Central memory CD8-positive, alpha-beta T cell (primary cell): Measurements from ENCODE around the gene PROX2.

ENCODE experiments used
- ATAC-seq: fragments of 150-1000 bp; cut with Tn5 transposase; replicated peaks from 2 replicates; pipeline ENCODE4 v1.10.0; 2022; ENCODE audit warnings: mild to moderate bottlenecking, moderate FRiP score, moderate number of reproducible peaks; ENCODE audit not compliant: poor library complexity, severe bottlenecking; ENCODE audit errors: extremely low read depth
- DNase-seq, 2 donors: peaks; one replicate each; pipeline ENCODE4 v3.0.0; 2021; ENCODE audit warnings: low spot score in 2 of 2
- H3K27ac Mint-ChIP-seq: one replicate; pipeline ENCODE4 v1.8.0; 2022; ENCODE audit warnings: low read depth, mild to moderate bottlenecking, moderate library complexity, mixed read lengths
- H3K27me3 Mint-ChIP-seq: one replicate; pipeline ENCODE4 v1.8.0; 2022; ENCODE audit warnings: mixed read lengths
- H3K36me3 Mint-ChIP-seq: one replicate; pipeline ENCODE4 v1.8.0; 2022; ENCODE audit warnings: mild to moderate bottlenecking, moderate library complexity, mixed read lengths; ENCODE audit not compliant: insufficient read depth
- H3K4me1 Mint-ChIP-seq: one replicate; pipeline ENCODE4 v1.8.0; 2022; ENCODE audit warnings: mixed read lengths
- H3K4me3 Mint-ChIP-seq: one replicate; pipeline ENCODE4 v1.8.0; 2022; ENCODE audit warnings: mild to moderate bottlenecking, moderate library complexity, mixed read lengths
- H3K9me3 Mint-ChIP-seq: one replicate; pipeline ENCODE4 v1.8.0; 2022; ENCODE audit warnings: mixed read lengths

The PROX2 gene

DNA sequence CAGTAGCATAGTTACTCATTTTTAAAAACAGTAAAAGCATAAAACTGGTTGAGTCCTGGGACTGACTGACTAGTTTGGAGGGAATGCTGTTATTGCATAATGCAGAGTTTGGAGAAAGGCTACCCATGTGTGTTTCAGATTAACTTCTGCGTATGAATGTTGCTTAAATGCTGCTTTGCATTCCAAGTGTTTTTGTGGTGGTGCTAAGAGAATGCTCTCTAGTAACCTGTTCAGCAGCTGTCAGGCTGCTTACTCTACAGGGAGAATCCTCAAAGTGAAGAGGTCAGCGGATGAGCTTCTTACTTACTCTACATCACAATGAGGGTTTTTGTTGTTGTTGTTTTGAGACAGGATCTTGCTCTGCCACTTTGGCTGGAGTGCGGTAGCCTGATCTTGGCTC is 10.1 kb upstream of the PROX2 start:
- Mint-ChIP-seq H3K4me1 (peaks cover 63% of the 10 kb centered on the region), H3K4me3 (no peak overlapping the region), H3K36me3 (peaks cover 45% of the 10 kb centered on the region), H3K9me3 (no peaks in the 10 kb centered on the region), H3K27ac (no peak overlapping the region), H3K27me3 (no peaks in the 10 kb centered on the region)
- no peak for ATAC-seq
- DNase-seq = no peak

DNA sequence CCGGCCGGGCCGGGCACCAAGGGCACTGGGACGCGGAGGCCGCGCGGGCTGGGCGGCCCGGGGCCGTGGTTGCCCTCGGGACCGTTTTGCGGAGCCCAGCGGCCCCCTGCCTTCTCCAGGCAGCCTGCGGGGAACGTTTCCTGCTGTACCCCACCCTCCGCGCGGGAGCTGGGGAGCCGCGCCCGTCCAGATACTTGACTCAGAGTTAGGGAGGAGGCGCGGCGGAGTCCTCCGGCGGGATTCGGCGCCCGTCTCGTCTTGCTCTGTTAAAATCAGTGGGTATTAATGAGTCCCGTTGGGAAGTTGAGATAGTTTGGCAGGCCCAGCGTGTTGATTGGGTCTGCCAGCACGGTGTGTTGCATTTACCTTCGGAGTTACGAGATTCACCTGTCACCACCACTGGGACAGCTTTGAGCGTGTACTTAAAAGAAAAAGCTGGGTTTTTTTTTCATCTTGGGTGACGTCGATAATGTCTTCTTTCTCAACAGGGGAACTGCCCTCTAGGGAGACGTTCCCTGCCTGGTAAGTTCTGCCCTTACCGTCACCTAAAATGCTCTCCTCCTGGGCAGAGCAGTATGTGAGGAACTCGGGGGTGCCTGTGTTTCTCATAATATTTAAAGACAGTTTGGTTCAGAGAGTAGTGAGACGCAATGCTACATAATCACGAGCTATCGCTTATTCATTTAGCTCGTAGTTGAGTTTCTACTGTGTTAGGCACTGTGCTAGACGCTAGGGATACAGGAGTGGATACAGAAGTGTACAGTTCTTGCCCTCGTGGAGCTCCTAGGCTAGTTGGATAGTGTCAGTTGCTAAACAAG is 6.4 kb upstream of the PROX2 start:
- Mint-ChIP-seq H3K4me1 (peaks cover 59% of the 10 kb centered on the region), H3K36me3 (peaks cover 21% of the 10 kb centered on the region), H3K27ac (peak overlapping the region; percentile 97), H3K9me3 (no peaks in the 10 kb centered on the region), H3K4me3 (peak overlapping the region; percentile 100), H3K27me3 (no peaks in the 10 kb centered on the region)
- peak; percentile 32 to 35 for DNase-seq
- peak; percentile 62 for ATAC-seq

DNA sequence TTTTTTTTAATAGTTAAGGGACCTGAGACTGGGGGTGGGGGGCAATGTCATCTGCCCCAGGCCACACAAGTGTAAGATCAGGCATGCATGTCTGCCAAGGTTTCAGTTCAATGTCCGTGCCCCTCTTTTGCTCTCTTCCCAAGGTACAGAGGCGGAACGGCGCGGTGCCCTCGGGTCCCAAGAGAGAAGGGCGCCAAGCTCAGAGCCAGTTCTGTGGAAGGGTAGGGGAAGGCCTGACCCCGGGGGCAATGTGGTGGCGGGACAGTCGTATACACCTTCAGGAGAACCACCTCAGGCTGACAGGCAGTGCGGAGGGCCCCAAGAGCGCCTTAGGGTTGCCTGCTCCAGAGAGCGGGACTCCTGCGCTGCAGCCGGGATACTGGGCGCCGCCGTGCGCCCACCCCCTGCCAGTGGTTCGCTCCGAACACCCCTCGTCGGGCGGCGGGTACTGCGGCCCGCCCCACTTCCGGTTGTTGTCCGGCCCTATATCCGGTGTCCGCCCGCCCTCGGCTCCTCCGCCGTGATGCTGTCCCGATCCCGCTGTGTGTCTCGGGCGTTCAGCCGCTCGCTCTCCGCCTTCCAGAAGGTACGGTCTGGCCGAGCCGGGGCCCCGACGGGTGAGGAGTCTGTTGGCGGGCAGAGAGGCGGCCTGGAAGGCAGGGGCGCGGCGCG is 5.6 kb upstream of the PROX2 start, which contains the start of gene DLST:
DLST (plus strand) TSS at position 486 of the 672 bp plus-strand sequence; CDS start at position 524, 38 bp downstream.
- Mint-ChIP-seq H3K27me3 (no peaks in the 10 kb centered on the region), H3K4me3 (peak within 1 kb of the TSS; percentile 100), H3K9me3 (no peaks in the 10 kb centered on the region), H3K4me1 (peaks cover 59% of the 10 kb centered on the region), H3K27ac (peak within 1 kb of the TSS; percentile 97), H3K36me3 (peaks cover 18% of the 10 kb centered on the region)
- ATAC-seq (peak; percentile 89), DNase-seq (peak; percentile 77 to 79)

DNA sequence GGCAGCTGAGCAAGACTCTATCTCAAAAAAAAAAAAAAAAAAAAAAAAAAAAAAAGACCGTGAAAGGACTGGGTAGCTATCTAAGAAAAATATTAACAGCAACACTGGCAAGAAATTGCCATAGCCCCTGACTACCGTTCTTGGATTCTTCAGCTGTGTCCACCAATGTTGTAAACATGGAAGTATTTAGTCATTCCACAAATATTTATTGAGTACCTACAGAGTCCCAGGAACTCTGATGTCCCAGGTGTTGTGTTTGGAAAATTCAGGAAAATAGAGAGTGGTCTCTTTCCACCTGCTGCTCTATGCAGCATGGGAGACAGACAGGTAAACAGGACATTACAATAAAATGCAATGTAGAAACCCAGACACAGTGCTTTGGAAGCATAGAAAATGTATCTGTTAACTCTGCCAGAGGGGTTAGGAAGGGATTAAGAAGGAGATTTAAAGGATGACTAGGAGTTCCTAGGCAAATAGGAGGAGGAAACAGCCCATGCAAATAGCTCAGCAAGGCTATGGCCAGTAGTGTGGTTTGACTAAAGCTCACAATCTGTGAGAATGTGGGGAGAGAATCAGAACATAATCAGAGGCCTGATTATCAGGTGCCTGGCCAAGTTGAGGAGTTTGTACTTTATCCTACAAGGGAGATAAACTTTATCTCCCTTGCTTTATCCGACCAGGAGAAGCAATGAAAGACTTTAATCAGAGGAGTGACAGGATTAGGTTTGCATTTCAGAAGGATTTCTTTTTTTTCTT is 3.7 kb upstream of the PROX2 start:
- Mint-ChIP-seq H3K27me3 (no peaks in the 10 kb centered on the region), H3K27ac (peak overlapping the region; percentile 36), H3K4me1 (peaks cover 54% of the 10 kb centered on the region), H3K4me3 (no peak overlapping the region), H3K36me3 (peaks cover 11% of the 10 kb centered on the region), H3K9me3 (no peaks in the 10 kb centered on the region)
- ATAC-seq (no peak), DNase-seq (no peak)

DNA sequence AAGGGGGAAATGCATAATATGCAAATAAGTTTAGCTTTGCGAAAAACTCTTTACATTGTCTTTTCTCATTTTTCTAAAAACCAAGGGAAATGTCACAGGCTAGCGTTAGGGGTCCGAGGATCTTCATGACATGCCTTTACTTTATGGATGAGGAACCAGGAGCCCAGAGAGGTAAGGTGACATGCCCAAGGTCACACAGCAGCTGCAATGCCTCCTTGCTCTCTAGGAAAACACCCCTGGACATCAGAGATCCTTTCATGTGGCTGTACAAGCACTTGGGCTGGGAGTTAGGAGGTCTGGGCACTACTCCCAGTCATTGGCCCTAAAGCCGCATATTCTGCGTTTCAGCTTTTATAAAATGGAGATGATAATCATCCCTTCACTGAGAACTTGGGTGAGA is 741 bp downstream of the PROX2 start:
- ATAC-seq = no peak
- H3K9me3 Mint-ChIP-seq = no peaks in the 10 kb centered on the region
- DNase-seq = no peak
- H3K27ac Mint-ChIP-seq = no peak overlapping the region
- H3K4me3 Mint-ChIP-seq = no peak overlapping the region
- peaks cover 21% of the 10 kb centered on the region for H3K4me1 Mint-ChIP-seq
- H3K27me3 Mint-ChIP-seq = no peaks in the 10 kb centered on the region
- peaks cover 2% of the 10 kb centered on the region for H3K36me3 Mint-ChIP-seq

DNA sequence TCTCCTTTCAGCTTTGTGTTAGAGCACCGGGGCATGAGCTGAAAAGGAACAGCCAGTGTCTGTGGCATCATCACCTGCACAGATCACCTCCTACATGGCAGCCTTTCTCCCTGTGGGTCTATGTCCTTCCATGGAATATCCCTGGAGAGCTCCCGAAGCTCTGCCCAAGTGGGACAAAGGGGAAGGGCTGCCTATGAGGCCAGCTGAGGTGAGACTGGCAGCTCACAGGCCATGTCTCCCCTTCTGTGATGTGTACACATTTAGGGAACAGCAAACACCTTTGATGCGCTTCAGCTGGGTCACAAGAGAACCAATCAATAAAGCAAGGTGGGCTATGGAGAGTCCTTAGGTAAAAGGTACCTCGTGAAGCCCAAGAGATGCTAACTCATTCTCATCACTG is 4.1 kb downstream of the PROX2 start:
- no peak for ATAC-seq
- Mint-ChIP-seq H3K4me1 (peaks cover 24% of the 10 kb centered on the region), H3K36me3 (peaks cover 2% of the 10 kb centered on the region), H3K4me3 (no peak overlapping the region), H3K9me3 (no peaks in the 10 kb centered on the region), H3K27ac (no peak overlapping the region), H3K27me3 (no peaks in the 10 kb centered on the region)
- DNase-seq = no peak

DNA sequence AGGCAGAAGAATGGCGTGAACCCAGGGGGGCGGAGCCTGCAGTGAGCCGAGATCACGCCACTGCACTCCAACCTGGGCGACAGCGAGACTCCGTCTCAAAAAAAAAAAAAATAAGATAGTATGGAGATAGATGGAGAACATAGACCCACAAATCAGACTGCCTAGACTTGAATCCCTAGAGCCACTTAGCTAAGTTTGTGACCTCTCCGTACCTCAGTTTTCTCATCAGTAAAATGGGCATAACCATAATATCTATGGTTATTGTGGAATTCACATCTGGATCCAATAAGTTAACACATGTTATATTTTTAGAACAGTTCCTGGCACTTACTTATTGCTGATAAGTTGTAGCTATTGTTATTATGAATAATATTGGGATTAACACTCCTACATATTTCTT is 7.2 kb downstream of the PROX2 start:
- Mint-ChIP-seq H3K27ac (peak overlapping the region; percentile 52), H3K4me1 (peaks cover 14% of the 10 kb centered on the region), H3K4me3 (no peak overlapping the region), H3K9me3 (no peaks in the 10 kb centered on the region), H3K27me3 (no peaks in the 10 kb centered on the region), H3K36me3 (peaks cover 2% of the 10 kb centered on the region)
- DNase-seq (no peak), ATAC-seq (no peak)

DNA sequence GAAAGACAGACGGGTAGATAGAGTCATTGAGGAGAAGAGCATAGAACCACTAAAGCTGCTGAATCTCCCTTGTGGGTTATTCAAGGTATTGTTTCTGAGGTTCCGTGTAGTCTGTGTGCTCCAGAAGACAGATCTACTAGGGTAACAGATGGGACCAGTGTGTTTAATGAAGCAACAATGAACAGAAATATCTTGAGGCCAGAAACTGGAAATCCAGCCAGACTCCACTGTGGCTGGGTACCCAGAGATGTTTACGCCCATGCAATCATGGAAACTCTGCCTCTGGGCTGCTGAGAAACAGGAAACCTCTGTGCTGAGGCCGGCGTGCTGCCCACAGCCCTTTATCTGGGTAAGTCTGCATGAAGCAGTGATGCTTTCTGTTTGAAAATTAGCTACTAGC is 8.3 kb downstream of the PROX2 start:
- ATAC-seq (peak; percentile 83), DNase-seq (no peak)
- Mint-ChIP-seq H3K27ac (no peak overlapping the region), H3K27me3 (no peaks in the 10 kb centered on the region), H3K36me3 (peaks cover 2% of the 10 kb centered on the region), H3K4me3 (no peak overlapping the region), H3K4me1 (peaks cover 14% of the 10 kb centered on the region), H3K9me3 (no peaks in the 10 kb centered on the region)

DNA sequence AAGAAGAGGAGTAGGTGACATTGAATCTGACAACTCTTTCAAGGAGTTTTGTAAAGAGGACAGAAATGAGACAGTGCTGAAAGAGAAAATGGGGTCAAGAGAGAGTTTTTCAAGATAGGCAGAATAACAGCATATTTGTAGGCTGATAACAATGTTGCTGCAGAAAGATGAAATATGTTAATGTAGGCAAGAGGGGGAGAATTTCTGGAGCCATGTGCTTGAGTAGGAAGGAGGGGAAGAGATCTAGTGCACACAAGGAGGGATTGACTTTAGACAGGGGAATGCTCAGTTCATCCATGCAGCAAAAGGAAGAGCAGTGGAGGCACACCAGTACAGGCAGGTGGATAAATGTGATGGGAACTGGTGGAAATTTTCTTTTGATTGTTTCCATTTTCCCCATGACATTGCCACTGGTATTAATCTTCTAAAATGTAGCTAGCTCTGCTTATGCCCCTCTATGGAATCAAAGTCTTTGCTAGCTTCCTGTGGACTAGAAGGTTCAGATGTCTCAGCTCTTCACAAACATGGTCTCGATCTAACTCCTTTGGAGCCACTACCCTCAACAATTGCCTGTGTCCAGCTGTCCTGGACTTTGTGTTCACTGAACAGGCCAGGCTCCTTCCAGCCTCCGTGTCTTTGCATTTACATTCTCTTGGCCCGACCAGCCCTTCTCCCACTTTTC is 9.1 kb downstream of the PROX2 start:
- no peak for ATAC-seq
- H3K4me1 Mint-ChIP-seq = peaks cover 14% of the 10 kb centered on the region
- no peak for DNase-seq
- peaks cover 2% of the 10 kb centered on the region for H3K36me3 Mint-ChIP-seq
- no peak overlapping the region for H3K27ac Mint-ChIP-seq
- H3K9me3 Mint-ChIP-seq = no peaks in the 10 kb centered on the region
- H3K27me3 Mint-ChIP-seq = no peaks in the 10 kb centered on the region
- no peak overlapping the region for H3K4me3 Mint-ChIP-seq

DNA sequence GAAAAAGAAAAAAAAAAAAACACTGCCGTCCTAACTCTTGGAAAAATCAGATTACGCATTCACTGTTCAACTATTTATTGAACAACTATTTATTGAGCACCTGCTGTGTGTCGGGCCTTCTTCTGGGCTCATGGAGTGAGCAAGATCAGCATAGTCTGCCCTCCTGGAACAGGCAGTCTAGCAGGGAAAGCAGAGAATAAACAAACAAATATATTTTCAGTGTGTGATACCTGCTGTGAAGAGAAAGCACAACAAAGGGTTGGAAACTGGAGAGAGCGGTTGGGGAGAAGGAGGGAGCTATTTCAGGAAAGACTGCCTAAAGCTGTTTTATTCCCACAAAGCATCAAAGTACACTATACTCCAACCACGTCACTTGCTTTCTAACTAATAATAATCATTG is 10.8 kb downstream of the PROX2 start:
- no peaks in the 10 kb centered on the region for H3K9me3 Mint-ChIP-seq
- no peak for ATAC-seq
- H3K36me3 Mint-ChIP-seq = no peaks in the 10 kb centered on the region
- H3K4me3 Mint-ChIP-seq = no peak overlapping the region
- peaks cover 14% of the 10 kb centered on the region for H3K4me1 Mint-ChIP-seq
- no peak overlapping the region for H3K27ac Mint-ChIP-seq
- no peaks in the 10 kb centered on the region for H3K27me3 Mint-ChIP-seq
- no peak for DNase-seq

DNA sequence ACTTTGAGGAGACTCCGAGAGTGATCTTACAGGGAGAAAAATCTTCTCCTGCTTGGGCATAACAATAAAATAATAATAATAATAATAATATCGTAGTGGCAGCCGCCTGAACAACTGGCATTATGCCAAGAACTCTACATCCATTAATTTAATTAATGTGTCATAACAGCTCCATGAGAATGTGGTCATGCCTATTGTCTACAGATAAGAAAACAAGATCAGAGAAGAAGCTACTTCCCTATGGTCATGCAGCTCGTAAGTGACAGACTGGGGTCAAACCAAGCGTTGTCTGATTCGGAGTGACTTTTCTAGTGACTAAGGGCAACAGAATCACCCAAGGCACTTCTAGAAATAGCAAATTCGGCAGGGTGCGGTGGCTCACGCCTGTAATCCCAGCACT is 11.7 kb downstream of the PROX2 start:
- H3K4me1 Mint-ChIP-seq = peaks cover 14% of the 10 kb centered on the region
- no peaks in the 10 kb centered on the region for H3K9me3 Mint-ChIP-seq
- no peaks in the 10 kb centered on the region for H3K27me3 Mint-ChIP-seq
- no peaks in the 10 kb centered on the region for H3K36me3 Mint-ChIP-seq
- no peak overlapping the region for H3K27ac Mint-ChIP-seq
- no peak overlapping the region for H3K4me3 Mint-ChIP-seq
- no peak for ATAC-seq
- DNase-seq = no peak

DNA sequence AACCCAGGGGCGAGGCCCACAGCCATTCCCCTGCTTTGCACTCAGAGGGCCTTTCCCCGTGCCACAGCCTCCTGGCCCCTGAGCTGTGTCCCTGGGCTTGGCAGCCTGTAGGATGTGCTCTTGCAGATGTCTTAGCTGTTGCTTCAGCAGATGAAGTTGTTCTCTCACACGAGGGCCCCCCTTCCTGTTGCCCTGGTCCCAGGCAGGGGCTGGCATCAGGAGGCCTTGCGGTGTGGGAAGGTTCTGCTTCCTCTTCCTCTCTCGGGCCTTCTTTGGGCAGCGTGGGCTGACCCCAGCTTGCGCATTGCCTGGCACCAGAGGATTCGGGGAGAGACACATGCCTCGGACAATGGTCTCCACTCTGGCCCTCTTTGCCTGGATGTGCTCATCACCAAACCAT is 12.7 kb downstream of the PROX2 start:
- H3K9me3 Mint-ChIP-seq = no peaks in the 10 kb centered on the region
- H3K4me1 Mint-ChIP-seq = peaks cover 14% of the 10 kb centered on the region
- H3K27ac Mint-ChIP-seq = no peak overlapping the region

More for the DNA sequence above, 12.7 kb downstream of the PROX2 start:
- H3K36me3 Mint-ChIP-seq = no peaks in the 10 kb centered on the region
- no peak overlapping the region for H3K4me3 Mint-ChIP-seq
- H3K27me3 Mint-ChIP-seq = no peaks in the 10 kb centered on the region
- ATAC-seq (no peak), DNase-seq (no peak)
